A549 treated with Mapracorat at 1 μM for 4 hours (cell line): ENCODE data around the gene MIP. TPM values are rescaled to one million over a fixed set of nuclear protein-coding genes. Genes with fewer than 3 reads are reported as not detected.

Source experiments
- total RNA-seq: library from RNA; stranded (reverse); fragments of 200-300 nt; extraction: Qiagen RNA extraction; gene quantifications from 5 replicates; pipeline ENCODE4 v1.2.3, GENCODE V29; 2022

Gene MIP
- total RNA-seq, result 0.13 to 0.32 TPM (median 0.23 TPM) in 4 of 5 replicates, not detected in the other

DNA sequence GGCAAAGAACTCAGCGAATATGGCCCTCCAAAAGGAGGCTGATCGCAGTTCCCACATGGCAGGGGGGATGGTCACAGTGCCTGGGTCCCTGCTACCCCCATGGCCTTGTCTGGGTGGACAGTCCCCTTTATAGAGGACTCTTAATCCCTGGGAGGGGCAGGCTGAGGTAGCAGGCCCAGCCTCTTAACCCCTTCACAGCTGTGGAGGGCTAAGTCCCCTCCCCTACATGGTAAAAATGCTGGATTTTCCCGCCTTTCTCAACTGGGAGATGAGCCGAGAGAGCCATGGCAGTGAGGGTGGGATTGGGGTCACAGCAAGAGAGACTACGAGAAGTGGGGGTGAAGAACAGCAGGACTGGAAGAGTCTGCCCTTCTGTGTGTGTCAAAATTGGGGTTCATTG is at the start of gene MIP:
MIP (minus strand) TSS at position 101 of the 400 bp plus-strand sequence; CDS start at position 57, 44 bp downstream.

DNA sequence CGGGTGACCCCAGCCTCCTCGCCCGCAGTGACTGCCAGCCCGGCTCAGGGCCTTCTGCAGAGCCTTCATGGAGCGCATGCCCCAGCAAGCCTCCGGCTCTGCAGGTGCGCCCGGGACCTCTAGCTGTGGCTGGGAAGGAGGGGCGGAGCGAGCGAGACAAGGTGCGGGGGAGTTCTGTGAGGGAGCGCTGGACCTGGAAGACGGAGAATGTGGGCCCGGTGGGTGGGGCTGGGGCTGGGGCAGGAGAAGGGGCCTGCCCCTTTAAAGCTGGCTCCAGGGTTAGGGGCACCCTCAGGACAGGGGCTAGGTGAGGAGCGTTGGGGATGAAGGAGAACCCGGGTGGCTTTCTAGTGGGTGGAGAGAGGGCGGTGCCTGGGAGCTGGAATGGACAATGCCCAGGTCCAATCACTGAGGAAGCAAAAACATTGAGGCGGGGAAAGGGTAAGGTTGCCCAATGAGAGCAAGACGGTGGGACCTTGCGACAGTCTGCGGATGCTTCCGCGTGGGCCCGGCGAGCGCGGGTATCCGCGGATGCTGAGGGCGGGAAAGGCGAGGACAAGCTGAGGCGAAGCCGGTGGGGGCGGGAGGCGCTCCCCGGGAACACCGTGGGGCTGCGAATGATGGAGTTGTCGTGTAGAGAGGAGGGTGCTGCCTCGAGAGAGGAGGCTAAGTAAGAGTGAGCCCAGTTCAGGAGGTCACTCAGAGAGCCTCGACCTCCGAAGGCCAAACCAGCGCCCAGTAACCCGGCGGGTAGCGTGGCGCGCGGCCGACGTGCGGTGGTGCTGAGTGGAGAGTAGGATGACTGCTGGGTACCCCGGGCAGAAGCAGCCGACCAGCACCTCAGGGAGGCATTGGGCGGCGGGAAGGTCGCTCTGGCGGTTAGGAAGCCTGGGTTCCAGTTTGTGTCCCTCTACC is 33.8 kb upstream of the MIP start, which contains the start of gene GLS2:
GLS2 (minus strand) TSS at position 121 of the 915 bp plus-strand sequence; CDS start at position 78, 43 bp downstream.

DNA sequence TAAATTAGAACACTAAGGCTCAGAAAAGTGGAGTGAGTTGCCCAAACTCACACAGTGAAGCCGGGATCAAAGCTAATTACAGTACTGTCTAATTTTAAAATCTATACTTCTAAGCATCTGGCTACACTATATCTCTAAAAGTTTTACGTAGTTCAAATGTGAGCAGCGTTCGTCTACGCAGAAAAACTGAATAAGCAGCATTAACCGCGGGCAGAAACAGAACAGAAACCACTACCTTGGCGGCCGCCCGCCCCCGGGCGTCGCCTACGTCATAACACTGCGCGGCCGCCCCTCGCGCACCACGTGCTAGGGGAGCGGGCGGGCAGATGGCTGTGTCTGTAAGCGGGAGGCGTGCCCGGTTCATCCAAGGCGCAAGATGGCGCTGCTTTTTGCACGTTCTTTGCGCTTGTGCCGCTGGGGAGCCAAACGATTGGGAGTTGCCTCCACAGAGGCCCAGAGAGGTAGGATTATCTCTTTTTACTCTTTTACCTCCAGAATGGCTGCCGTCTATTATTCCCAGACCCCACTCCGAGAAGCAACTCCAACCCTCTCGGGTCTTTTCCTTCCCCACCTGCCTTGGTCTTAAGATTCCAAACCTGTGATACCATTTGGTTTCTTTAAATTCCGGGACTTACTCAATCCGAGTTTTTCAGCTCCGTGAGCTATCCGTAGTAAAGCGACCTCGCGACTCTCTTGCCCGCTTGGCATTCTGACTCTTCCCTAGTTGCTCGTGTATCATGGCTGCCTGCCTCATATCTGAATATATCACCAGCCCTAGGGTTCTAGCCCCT is 14.0 kb upstream of the MIP start, which contains the start of gene SPRYD4:
SPRYD4 (plus strand) TSS at position 363 of the 791 bp plus-strand sequence; CDS start at position 377, 14 bp downstream.

GRCh38 chr12:56448860-56449621 is 5.4 kb downstream of the MIP start, which contains the start of gene TIMELESS:
TSS of gene TIMELESS (minus strand) at chr12:56449426. CDS start at chr12:56434170, 15,256 bp downstream.

Other genes starting within 250 kb of the MIP start
- 21.8 to 27.4 TPM (median 25.1 TPM) in 5 replicates for gene RNF41, start 232.7 kb downstream of the MIP start, total RNA-seq
- 56.6 to 61.3 TPM (median 57.8 TPM) in 5 replicates for gene NABP2, start 230.3 kb downstream of the MIP start, total RNA-seq
- not detected in 5 replicates for gene SLC39A5, start 224.6 kb downstream of the MIP start, total RNA-seq
- gene ANKRD52, start 196.3 kb downstream of the MIP start, total RNA-seq, result 33.6 to 47.3 TPM (median 45.6 TPM) in 5 replicates
- 15.2 to 17.4 TPM (median 16.5 TPM) in 5 replicates for gene COQ10A, start 187.7 kb downstream of the MIP start, total RNA-seq
- 145 to 174 TPM (median 156 TPM) in 5 replicates for gene CS, start 154.3 kb downstream of the MIP start, total RNA-seq
- 120 to 149 TPM (median 142 TPM) in 5 replicates for gene CNPY2, start 138.7 kb downstream of the MIP start, total RNA-seq
- 10.8 to 22.0 TPM (median 14.5 TPM) in 5 replicates for gene PAN2, start 120.7 kb downstream of the MIP start, total RNA-seq
- gene IL23A, start 115.8 kb downstream of the MIP start, total RNA-seq, result 0.22 to 0.64 TPM (median 0.33 TPM) in 5 replicates
- gene STAT2, start 94.5 kb downstream of the MIP start, total RNA-seq, result 9.5 to 13.7 TPM (median 12.0 TPM) in 5 replicates
- not detected in 5 replicates for gene APOF, start 91.8 kb downstream of the MIP start, total RNA-seq
- gene TIMELESS, start 5.2 kb downstream of the MIP start, total RNA-seq, result 31.7 to 38.8 TPM (median 36.6 TPM) in 5 replicates
- gene SPRYD4, start 13.9 kb upstream of the MIP start, total RNA-seq, result 1.7 to 1.9 TPM (median 1.8 TPM) in 5 replicates
- 0.13 to 0.24 TPM (median 0.16 TPM) in 3 of 5 replicates, not detected in the others for gene GLS2, start 33.5 kb upstream of the MIP start, total RNA-seq
- gene RBMS2, start 67.2 kb upstream of the MIP start, total RNA-seq, result 9.4 to 18.3 TPM (median 11.8 TPM) in 5 replicates
- 26.6 to 47.2 TPM (median 40.6 TPM) in 5 replicates for gene BAZ2A, start 175.7 kb upstream of the MIP start, total RNA-seq
- gene ATP5F1B, start 191.3 kb upstream of the MIP start, total RNA-seq, result 808 to 925 TPM (median 897 TPM) in 5 replicates
- gene PTGES3, start 233.6 kb upstream of the MIP start, total RNA-seq, result 350 to 392 TPM (median 368 TPM) in 5 replicates